Psoas muscle (tissue), 8 donors: ENCODE results near the gene PPBP. TPM values are rescaled to one million over a fixed set of nuclear protein-coding genes. Genes with fewer than 3 reads are reported as not detected.
"Not testable (repeated sequence)": the region's sequence is repeated elsewhere in the genome, so short reads cannot be mapped to it uniquely, and the experiment has no call there.

Experiments used
- ATAC-seq, 4 donors: fragments of 200-7000 bp; cut with Tn5 transposase; one replicate each; pipeline ENCODE4 v1.9.1; 2020; ENCODE audit warnings: moderate library complexity in 3 of 4, mild to moderate bottlenecking in 2 of 4
- DNase-seq, 2 donors: peaks; one replicate each; pipeline ENCODE4 v3.0.0-alpha.2; 2020
- H3K27ac ChIP-seq: fragments of 200-600 bp; one replicate; pipeline ENCODE4 v1.8.0; 2022
- H3K27me3 ChIP-seq, 3 donors: fragments of 200-600 bp in 1 of 3; one replicate each; pipeline versions ENCODE4 v1.6.1 to v1.8.0; 2013 to 2022; ENCODE audit warnings: low read length in 2 of 3, mild to moderate bottlenecking in 2 of 3, moderate library complexity in 1 of 3; ENCODE audit not compliant: insufficient read depth in 3 of 3
- H3K36me3 ChIP-seq, 2 donors: fragments of 200-600 bp in 1 of 2; one replicate each; pipeline versions ENCODE4 v1.6.1 to v1.8.0; 2013 to 2022; ENCODE audit warnings: low read depth in 1 of 2, mild to moderate bottlenecking in 1 of 2, moderate library complexity in 1 of 2; ENCODE audit not compliant: insufficient read depth in 1 of 2
- H3K4me1 ChIP-seq: fragments of 200-600 bp; one replicate; pipeline ENCODE4 v1.8.0; 2022
- H3K4me3 ChIP-seq: fragments of 200-600 bp; one replicate; pipeline ENCODE4 v1.8.0; 2022; ENCODE audit warnings: mild to moderate bottlenecking
- H3K9me3 ChIP-seq: fragments of 200-600 bp; one replicate; pipeline ENCODE4 v1.8.0; 2022
- WGBS, 3 donors: extraction: QIAGEN DNeasy Blood & Tissue Kit; methylation state at CpG; one replicate each; pipeline versions ENCODE4 v1.1.6 to v1.1.7; 2013; 5-methylcytosine and 5-hydroxymethylcytosine counted together
- intact Hi-C, 2 donors: fragments of 100-400 bp; cut with DNase I; formaldehyde crosslinking; loops; one replicate each; pipeline versions ENCODE4 v1.11.0 to v1.14.2; 2022
- polyA plus RNA-seq, 3 donors: library from polyadenylated mRNA; stranded (reverse); fragments of 200-250 nt; gene quantifications; one replicate each; pipeline ENCODE4 v1.2.3, GENCODE V29; 2013
- total RNA-seq, 4 donors: library from RNA; stranded (reverse); fragmentation: NEBNext Ultra II Directional in 2 of 4; extraction: Animal tissue kit (Norgen Biotek cat#: 25700) in 2 of 4; gene quantifications; one replicate each; pipeline versions ENCODE4 v1.2.1 to v1.2.4, GENCODE V29; 2021 to 2023
- TF ChIP-seq, protein P1 (sequence below): fragments of 200-600 bp; IDR thresholded peaks from one replicate; pipeline ENCODE4 v1.8.0; 2022; ENCODE audit warnings: antibody characterized with exemption
- donor health status: healthy with polysubstance abuse.
- donor health status: DM: no; HTN: no; CAD: no; lungs with moderate emphysema.
- donor health status: Bipolar disorder and iron deficiency.
- donor health status: healthy.
- donor health status: DM: yes; HTN: yes; CAD: no.
- donor health status: DM: no; HTN: no; CAD: no.
- donor health status: DM: no; HTN: no; CAD: no.
- donor health status: DM: yes; HTN: yes; CAD: no.

Gene PPBP
- total and polyA plus RNA-seq, 7 donors, result 0.44 to 2.5 (median 1.4) TPM; not detected in 4

DNA sequence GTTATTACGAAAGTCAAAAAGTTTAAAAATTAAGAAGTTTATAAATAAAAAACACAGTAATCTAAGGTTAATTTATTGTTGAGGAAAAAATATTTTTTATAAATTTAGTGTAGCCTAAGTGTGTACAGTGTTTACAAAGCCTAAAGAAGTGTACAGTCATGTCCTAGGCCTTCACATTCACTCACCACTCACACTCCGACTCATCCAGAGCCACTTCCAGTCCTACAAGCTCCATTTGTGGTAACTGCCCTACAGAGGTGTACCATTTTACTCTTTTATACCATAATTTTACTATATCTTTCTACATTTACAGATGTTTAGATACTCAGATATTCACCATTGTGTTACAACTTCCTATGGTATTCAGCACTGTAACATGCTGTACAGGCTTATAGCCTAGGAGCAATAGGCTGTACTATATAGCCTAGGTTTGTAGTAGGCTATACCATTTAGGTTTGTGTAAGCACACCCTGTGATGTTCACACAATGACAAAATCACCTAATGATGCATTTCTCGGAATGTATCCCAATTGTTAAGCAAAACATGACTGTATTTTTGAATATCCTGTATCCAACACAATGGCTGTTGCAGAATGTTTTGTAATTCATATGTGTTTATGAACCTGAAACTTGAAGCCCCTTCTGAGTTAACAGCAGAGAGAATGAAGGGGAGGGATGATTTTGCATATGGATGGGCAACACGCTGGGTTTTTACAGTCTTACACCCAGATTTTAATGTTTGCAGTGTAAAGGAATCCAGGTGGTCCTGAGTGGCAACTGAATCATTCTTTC is 3.1 kb downstream of the PPBP start:
- H3K4me3 ChIP-seq, result no peak overlapping the region
- no peaks in the 10 kb centered on the region for H3K4me1 ChIP-seq
- 61 to 70% (median 67%) methylated on average over 4 of the region's 4 CpGs for WGBS, 3 donors
- H3K27me3 ChIP-seq, result no peaks in the 10 kb centered on the region
- DNase-seq, result no peak
- no peaks in the 10 kb centered on the region for H3K36me3 ChIP-seq
- intact Hi-C loops, result no loop called here
- H3K9me3 ChIP-seq, result no peaks in the 10 kb centered on the region
- TF ChIP-seq, protein P1, sequence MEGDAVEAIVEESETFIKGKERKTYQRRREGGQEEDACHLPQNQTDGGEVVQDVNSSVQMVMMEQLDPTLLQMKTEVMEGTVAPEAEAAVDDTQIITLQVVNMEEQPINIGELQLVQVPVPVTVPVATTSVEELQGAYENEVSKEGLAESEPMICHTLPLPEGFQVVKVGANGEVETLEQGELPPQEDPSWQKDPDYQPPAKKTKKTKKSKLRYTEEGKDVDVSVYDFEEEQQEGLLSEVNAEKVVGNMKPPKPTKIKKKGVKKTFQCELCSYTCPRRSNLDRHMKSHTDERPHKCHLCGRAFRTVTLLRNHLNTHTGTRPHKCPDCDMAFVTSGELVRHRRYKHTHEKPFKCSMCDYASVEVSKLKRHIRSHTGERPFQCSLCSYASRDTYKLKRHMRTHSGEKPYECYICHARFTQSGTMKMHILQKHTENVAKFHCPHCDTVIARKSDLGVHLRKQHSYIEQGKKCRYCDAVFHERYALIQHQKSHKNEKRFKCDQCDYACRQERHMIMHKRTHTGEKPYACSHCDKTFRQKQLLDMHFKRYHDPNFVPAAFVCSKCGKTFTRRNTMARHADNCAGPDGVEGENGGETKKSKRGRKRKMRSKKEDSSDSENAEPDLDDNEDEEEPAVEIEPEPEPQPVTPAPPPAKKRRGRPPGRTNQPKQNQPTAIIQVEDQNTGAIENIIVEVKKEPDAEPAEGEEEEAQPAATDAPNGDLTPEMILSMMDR, result no peak
- no peak overlapping the region for H3K27ac ChIP-seq
- no peak for ATAC-seq

- H3K9me3 ChIP-seq, H3K36me3 ChIP-seq, H3K4me1 ChIP-seq, DNase-seq, H3K27me3 ChIP-seq, intact Hi-C loops, H3K27ac ChIP-seq, H3K4me3 ChIP-seq, ATAC-seq: not testable (repeated sequence)
- 63 to 67% (median 66%) methylated on average over 7 of the region's 7 CpGs for WGBS, 3 donors
These were observed 6.8 kb downstream of the PPBP start for GRCh38 chr4:73981175-73981574.

- 76 to 84% (median 80%) methylated on average over 3 of the region's 3 CpGs for WGBS, 3 donors
These were observed 8.5 kb downstream of the PPBP start for GRCh38 chr4:73979407-73979957.

DNA sequence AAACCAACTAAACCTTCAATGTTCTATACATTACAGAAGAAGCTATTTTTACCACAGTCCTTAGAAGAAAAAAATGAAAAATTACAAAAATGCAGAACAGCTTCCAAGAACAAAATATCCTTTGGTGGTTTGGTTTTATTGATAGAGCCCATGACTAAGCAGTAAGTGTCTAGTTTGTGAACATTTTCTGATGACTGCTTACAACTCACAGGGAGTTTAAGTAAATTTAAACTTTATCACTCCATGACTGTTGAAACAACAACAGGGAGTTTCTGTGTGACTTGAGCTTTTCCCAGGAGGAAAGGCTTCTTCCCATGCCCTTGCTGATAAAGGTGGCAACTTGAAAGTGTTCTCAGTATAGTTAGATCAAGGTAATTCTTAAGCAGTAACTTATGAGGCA is 9.1 kb downstream of the PPBP start:
- intact Hi-C loops, result no loop called here
- ATAC-seq (no peak), DNase-seq (no peak)
- H3K4me1 ChIP-seq, result no peaks in the 10 kb centered on the region
- H3K9me3 ChIP-seq, result peaks cover 8% of the 10 kb centered on the region
- no peak overlapping the region for H3K4me3 ChIP-seq
- TF ChIP-seq, protein P1, result no peak
- H3K27me3 ChIP-seq, result no peaks in the 10 kb centered on the region
- no peak overlapping the region for H3K27ac ChIP-seq
- H3K36me3 ChIP-seq, result no peaks in the 10 kb centered on the region

More at GRCh38 chr4:73979407-73979957, 8.5 kb downstream of the PPBP start:
- ATAC-seq (no peak), DNase-seq (no peak)
- peaks cover 2% of the 10 kb centered on the region for H3K9me3 ChIP-seq
- H3K27me3 ChIP-seq, result no peaks in the 10 kb centered on the region
- intact Hi-C loops, result no loop called here
- H3K4me3 ChIP-seq, result no peak overlapping the region
- H3K27ac ChIP-seq, result no peak overlapping the region
- no peaks in the 10 kb centered on the region for H3K36me3 ChIP-seq
- TF ChIP-seq, protein P1, result no peak
- H3K4me1 ChIP-seq, result no peaks in the 10 kb centered on the region

- intact Hi-C loops, result no loop called here
- TF ChIP-seq, protein P1, result no peak
- no peaks in the 10 kb centered on the region for H3K27me3 ChIP-seq
- H3K36me3 ChIP-seq, result no peaks in the 10 kb centered on the region
- no peak for ATAC-seq
- 58 to 69% (median 62%) methylated on average over 4 of the region's 4 CpGs for WGBS, 3 donors
- no peak overlapping the region for H3K4me3 ChIP-seq
- no peaks in the 10 kb centered on the region for H3K4me1 ChIP-seq
- peaks cover 9% of the 10 kb centered on the region for H3K9me3 ChIP-seq
- no peak overlapping the region for H3K27ac ChIP-seq
- no peak for DNase-seq
These were observed 11.3 kb downstream of the PPBP start for GRCh38 chr4:73976716-73977115.
